Tibial artery (tissue), 4 donors: ENCODE measurements around the gene ZNF407.
A peak's percentile ranks its signal among the peaks of the same experiment; 100 is the strongest.

Experiments
- DNase-seq, 2 donors: peaks; one replicate each; pipeline ENCODE4 v3.0.0-alpha.2; 2019
- H3K27ac ChIP-seq, 2 donors: fragments of 200-600 bp; sonication (generic) in 1 of 2; 1 replicate in 1 of 2; 2 replicates in 1 of 2; pipeline ENCODE4 v1.5.1; 2018 to 2019; ENCODE audit warnings: mild to moderate bottlenecking in 1 of 2
- H3K27me3 ChIP-seq, 2 donors: fragments of 200-600 bp; sonication (generic) in 1 of 2; one replicate each; pipeline versions ENCODE4 v1.5.1 to v1.6.0; 2016 to 2019
- H3K36me3 ChIP-seq, 3 donors: fragments of 200-600 bp; sonication (generic) in 2 of 3; one replicate each; pipeline ENCODE4 v1.5.1; 2016 to 2019; ENCODE audit warnings: mild to moderate bottlenecking in 2 of 3
- H3K4me1 ChIP-seq, 4 donors: fragments of 200-600 bp; sonication (generic) in 2 of 4; 1 replicate in 3 of 4; 2 replicates in 1 of 4; pipeline ENCODE4 v1.5.1; 2016 to 2019
- H3K4me3 ChIP-seq, 2 donors: fragments of 200-600 bp; sonication (generic) in 1 of 2; 1 replicate in 1 of 2; 2 replicates in 1 of 2; pipeline ENCODE4 v1.5.1; 2018 to 2019; ENCODE audit warnings: mild to moderate bottlenecking in 2 of 2
- H3K9me3 ChIP-seq, 3 donors: fragments of 200-600 bp; sonication (generic) in 1 of 3; one replicate each; pipeline ENCODE4 v1.5.1; 2016 to 2019
- CTCF ChIP-seq, 2 experiments: fragments of 200-600 bp in 1 of 2; fragments of 450-650 bp in 1 of 2; IDR thresholded peaks; one replicate each; pipeline ENCODE4 v1.5.1; 2017 to 2019; ENCODE audit warnings: antibody characterized with exemption in 2 of 2, mild to moderate bottlenecking in 1 of 2, moderate library complexity in 1 of 2
- intact Hi-C: fragments of 100-400 bp; cut with DNase I; formaldehyde crosslinking; loops from one replicate; pipeline ENCODE4 v1.15.0; 2023; ENCODE audit warnings: low total_unique reads

ZNF407 gene

DNA sequence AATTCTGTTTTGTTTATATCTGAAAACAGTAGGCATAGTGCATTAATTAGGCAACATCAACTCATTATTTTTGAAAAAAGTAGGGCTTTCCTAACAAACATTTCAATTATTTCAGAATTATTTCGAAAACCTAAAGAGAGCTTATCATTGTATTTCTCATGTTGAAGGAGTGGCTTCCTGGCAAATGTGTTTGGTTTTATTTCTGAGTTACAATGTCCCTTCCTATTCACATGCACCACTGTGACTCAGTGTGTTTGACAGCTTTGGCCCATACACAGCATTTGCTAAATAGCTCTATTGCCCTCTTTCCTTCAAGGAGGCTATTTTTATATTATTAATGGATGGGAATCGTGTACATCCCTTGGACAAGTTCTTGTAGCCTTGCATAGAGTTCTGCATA is 405.4 kb downstream of the ZNF407 start:
- TF ChIP-seq CTCF (IDR thresholded peaks at IDR 0.05) = no peak
- intact Hi-C loops = no loop called here
- no peaks in the 10 kb centered on the region for H3K27me3 ChIP-seq
- H3K36me3 ChIP-seq = no peaks in the 10 kb centered on the region
- H3K4me1 ChIP-seq = peaks cover 0 to 23% (median 8%) of the 10 kb centered on the region in 4 donors
- DNase-seq = no peak
- H3K9me3 ChIP-seq = no peaks in the 10 kb centered on the region
- peak overlapping the region; percentile 54 to 63 for H3K27ac ChIP-seq
- H3K4me3 ChIP-seq = no peak overlapping the region

- TF ChIP-seq CTCF (IDR thresholded peaks at IDR 0.05) = no peak
- Histone ChIP-seq H3K4me1 (peaks cover 0 to 23% (median 8%) of the 10 kb centered on the region in 4 donors), H3K27me3 (no peaks in the 10 kb centered on the region), H3K27ac (peak overlapping the region; percentile 44 to 54), H3K4me3 (no peak overlapping the region), H3K36me3 (no peaks in the 10 kb centered on the region), H3K9me3 (no peaks in the 10 kb centered on the region)
- DNase-seq = no peak
- intact Hi-C loops = no loop called here
These were observed 406.4 kb downstream of the ZNF407 start for GRCh38 chr18:75003764-75004690.

DNA sequence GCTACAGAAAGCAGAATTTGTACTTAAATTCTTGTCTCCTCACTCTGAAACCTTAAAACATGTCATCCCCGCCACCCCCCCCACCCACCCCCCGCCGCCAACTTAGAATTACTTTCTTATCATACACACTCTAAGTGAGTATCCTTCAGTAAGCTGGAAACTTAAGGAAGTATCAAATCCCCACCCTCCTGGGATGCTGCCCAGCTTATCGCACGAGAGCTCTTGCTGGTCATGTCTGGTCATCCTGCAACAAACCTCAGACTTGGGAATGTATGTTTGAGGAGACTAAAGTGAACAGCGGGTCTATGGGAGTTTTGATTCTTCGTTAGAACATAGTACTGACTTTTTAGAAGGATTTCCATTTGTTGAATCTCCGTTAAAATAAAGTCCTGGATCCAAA is 408.0 kb downstream of the ZNF407 start:
- Histone ChIP-seq H3K4me1 (peaks cover 0 to 36% (median 14%) of the 10 kb centered on the region in 4 donors), H3K4me3 (no peak overlapping the region), H3K27me3 (no peaks in the 10 kb centered on the region), H3K9me3 (no peaks in the 10 kb centered on the region), H3K36me3 (no peaks in the 10 kb centered on the region), H3K27ac (no peak overlapping the region)
- no peak for TF ChIP-seq CTCF (IDR thresholded peaks at IDR 0.05)
- intact Hi-C loops = no loop called here
- no peak for DNase-seq

- Histone ChIP-seq H3K36me3 (no peaks in the 10 kb centered on the region), H3K27ac (no peak overlapping the region), H3K4me1 (peaks cover 0 to 34% (median 17%) of the 10 kb centered on the region in 4 donors), H3K9me3 (no peaks in the 10 kb centered on the region), H3K27me3 (no peaks in the 10 kb centered on the region), H3K4me3 (no peak overlapping the region)
- TF ChIP-seq CTCF (IDR thresholded peaks at IDR 0.05) = no peak
- intact Hi-C loops = no loop called here
- no peak for DNase-seq
These were observed 410.5 kb downstream of the ZNF407 start for GRCh38 chr18:75008186-75008585.

DNA sequence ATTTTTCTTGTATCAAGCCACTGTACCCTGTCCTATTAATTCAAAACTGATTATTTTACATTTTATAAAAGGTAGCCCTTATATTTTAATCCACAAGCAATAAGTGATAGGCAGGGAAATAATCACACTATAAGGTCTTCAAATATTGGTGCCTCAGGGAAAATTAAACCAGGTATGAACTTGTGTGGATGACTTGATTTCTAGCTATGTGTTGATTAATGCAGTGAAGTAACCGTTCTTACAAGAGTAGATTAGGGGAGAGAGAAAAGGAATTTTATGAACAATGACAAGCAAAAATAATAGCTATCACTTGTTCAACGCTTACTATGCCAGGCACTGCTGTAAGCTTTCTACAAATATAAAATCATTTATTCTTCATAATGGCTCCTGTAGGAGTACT is 411.6 kb downstream of the ZNF407 start:
- intact Hi-C loops = no loop called here
- Histone ChIP-seq H3K27me3 (no peaks in the 10 kb centered on the region), H3K4me1 (peaks cover 0 to 22% (median 9%) of the 10 kb centered on the region in 4 donors), H3K9me3 (no peaks in the 10 kb centered on the region), H3K27ac (no peak overlapping the region), H3K4me3 (no peak overlapping the region), H3K36me3 (no peaks in the 10 kb centered on the region)
- DNase-seq = no peak
- TF ChIP-seq CTCF (IDR thresholded peaks at IDR 0.05) = no peak
